ENCODE measurements around the gene KCNMB4.

DNA sequence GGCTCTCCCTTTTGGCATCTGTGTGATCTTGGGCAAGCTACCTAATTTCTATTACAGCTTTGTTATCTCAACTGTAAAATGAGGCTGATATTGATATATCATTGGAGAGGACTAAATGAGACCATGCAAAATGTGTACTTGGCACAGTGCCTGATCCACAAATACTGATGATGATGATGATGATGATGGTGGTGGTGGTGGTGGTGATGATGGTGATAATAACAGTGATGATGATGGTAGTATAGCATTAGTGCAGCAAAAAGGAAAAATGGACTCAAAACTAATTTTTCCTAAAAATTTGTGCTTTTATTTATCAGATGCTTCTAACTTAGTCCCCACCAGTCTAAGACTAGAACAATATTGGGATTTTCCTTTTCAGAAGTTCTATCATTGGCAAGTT is 70.7 kb downstream of the KCNMB4 start:
- no peak for TF ChIP-seq POLR2A (IDR thresholded peaks at IDR 0.05)
- TF ChIP-seq, protein P1, sequence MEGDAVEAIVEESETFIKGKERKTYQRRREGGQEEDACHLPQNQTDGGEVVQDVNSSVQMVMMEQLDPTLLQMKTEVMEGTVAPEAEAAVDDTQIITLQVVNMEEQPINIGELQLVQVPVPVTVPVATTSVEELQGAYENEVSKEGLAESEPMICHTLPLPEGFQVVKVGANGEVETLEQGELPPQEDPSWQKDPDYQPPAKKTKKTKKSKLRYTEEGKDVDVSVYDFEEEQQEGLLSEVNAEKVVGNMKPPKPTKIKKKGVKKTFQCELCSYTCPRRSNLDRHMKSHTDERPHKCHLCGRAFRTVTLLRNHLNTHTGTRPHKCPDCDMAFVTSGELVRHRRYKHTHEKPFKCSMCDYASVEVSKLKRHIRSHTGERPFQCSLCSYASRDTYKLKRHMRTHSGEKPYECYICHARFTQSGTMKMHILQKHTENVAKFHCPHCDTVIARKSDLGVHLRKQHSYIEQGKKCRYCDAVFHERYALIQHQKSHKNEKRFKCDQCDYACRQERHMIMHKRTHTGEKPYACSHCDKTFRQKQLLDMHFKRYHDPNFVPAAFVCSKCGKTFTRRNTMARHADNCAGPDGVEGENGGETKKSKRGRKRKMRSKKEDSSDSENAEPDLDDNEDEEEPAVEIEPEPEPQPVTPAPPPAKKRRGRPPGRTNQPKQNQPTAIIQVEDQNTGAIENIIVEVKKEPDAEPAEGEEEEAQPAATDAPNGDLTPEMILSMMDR (IDR thresholded peaks at IDR 0.05), result no peak
